ENCODE measurements around the gene TNRC6A.

DNA sequence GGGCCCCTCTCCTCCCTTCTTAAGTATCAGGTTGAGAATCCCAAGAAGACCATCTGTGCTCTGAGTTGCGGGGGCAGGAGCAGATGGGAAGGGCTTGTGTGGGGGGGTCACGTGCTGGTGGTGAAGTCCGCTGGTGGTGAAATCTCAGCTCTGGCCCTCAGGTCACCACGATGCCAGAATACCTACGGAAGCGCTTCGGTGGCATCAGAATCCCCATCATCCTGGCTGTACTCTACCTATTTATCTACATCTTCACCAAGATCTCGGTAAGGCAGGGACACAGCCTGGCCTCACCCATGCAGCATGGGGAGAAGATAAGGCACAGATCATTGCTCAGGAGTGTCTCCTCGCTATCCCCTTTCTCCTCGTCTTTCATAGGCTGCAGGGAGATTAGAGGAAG lies 146.0 kb downstream of the TNRC6A start:
- TF ChIP-seq EZH2phosphoT487 (IDR thresholded peaks at IDR 0.05; ENCODE audit: borderline replicate concordance): no peak
- TF ChIP-seq, protein P1, sequence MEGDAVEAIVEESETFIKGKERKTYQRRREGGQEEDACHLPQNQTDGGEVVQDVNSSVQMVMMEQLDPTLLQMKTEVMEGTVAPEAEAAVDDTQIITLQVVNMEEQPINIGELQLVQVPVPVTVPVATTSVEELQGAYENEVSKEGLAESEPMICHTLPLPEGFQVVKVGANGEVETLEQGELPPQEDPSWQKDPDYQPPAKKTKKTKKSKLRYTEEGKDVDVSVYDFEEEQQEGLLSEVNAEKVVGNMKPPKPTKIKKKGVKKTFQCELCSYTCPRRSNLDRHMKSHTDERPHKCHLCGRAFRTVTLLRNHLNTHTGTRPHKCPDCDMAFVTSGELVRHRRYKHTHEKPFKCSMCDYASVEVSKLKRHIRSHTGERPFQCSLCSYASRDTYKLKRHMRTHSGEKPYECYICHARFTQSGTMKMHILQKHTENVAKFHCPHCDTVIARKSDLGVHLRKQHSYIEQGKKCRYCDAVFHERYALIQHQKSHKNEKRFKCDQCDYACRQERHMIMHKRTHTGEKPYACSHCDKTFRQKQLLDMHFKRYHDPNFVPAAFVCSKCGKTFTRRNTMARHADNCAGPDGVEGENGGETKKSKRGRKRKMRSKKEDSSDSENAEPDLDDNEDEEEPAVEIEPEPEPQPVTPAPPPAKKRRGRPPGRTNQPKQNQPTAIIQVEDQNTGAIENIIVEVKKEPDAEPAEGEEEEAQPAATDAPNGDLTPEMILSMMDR (conservative IDR thresholded peaks at IDR 0.05; ENCODE audit: low read length): no peak
